KOPT-K1 (cell line): ENCODE measurements around the gene PTPRD.

ENCODE experiments used
- H3K27ac ChIP-seq: fragments of 200-600 bp; sonication (generic); 2 replicates; pipeline ENCODE4 v1.5.1; 2016; ENCODE audit warnings: antibody characterized with exemption, mild to moderate bottlenecking, low read depth, low read length; ENCODE audit not compliant: poor library complexity, severe bottlenecking
- H3K36me3 ChIP-seq: fragments of 200-600 bp; sonication (generic); 2 replicates; pipeline ENCODE4 v1.5.1; 2017; ENCODE audit warnings: antibody characterized with exemption, mild to moderate bottlenecking, low read length, moderate library complexity; ENCODE audit not compliant: insufficient read depth
- H3K9me3 ChIP-seq: fragments of 200-600 bp; sonication (generic); 2 replicates; pipeline ENCODE4 v1.5.1; 2017; ENCODE audit warnings: antibody characterized with exemption, low read length, mild to moderate bottlenecking; ENCODE audit not compliant: insufficient read depth, poor library complexity, severe bottlenecking

Gene PTPRD

DNA sequence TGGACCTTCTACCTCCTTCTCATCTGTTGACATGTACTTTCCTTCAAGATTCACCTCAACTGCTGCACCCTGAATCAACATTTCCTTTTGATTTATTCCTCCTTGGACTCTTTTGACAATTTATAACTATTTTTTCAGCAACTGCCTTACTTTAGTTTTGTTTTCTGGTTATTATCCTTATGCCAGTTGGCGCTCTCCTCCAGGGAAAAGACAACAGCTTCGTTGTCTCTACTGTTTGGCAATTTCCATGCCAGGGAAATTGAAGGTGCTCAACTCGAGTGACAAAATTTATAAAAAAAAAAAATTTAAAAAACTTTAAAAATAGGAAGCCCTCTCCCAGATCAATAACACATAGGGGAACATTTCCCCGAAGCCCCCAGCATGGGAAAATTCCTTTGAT, 2264.0 kb downstream of the PTPRD start:
- H3K36me3 ChIP-seq = no peaks in the 10 kb centered on the region
- H3K27ac ChIP-seq = no peak overlapping the region
- no peaks in the 10 kb centered on the region for H3K9me3 ChIP-seq

DNA sequence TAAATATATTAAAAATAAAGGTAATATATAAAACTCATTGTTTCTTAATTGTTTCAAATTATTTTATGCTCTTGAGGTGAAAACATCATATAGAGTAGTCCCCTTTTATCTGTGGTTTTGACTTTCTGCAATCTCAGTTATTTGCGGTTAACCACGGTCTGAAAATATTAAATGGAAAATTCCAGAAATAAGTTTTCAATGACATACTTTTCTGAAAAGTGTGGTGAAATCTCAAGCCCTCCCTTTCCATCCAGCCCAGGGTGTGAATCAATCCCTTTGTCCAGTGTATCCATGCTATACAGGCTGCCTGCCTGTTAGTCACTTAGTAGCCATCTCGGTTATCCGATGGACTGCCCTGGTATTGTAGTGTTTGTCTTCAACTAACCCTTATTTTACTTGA, 2266.5 kb downstream of the PTPRD start:
- Histone ChIP-seq H3K9me3 (no peaks in the 10 kb centered on the region), H3K36me3 (no peaks in the 10 kb centered on the region), H3K27ac (no peak overlapping the region)

DNA sequence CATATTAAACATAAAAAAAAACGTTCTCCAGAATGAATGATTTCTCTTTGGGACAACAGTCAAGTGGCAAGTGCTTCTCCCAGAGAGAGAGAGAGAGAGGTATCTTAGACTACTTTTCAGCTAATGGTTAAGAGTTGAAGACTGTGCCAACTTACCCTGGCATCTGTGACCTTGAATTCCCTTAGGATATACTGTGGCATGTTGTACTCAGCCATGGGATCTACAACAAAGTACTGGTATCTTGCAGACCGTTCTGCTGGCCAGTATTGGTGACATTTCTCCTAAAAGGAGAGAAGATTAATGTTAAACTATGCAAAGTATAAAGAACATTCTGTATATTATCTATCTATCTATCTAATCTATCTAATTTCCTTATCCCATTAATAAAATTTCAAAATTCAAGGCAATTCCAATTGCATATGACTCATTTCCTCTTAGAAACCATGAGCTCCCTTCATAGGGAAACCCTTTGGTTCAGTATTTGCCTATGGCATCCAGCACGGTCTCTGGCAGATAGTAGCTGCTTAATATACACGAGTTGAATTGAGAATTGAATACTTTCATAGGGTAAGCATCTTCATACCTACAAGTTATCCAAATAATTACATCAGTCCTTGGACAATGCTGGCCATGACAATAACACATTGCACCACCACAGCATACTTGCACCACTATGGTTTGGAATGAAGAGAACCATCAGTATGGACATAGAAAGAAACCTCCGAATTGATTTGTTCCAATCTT, 2273.9 kb downstream of the PTPRD start:
- Histone ChIP-seq H3K9me3 (no peaks in the 10 kb centered on the region), H3K36me3 (no peaks in the 10 kb centered on the region)

DNA sequence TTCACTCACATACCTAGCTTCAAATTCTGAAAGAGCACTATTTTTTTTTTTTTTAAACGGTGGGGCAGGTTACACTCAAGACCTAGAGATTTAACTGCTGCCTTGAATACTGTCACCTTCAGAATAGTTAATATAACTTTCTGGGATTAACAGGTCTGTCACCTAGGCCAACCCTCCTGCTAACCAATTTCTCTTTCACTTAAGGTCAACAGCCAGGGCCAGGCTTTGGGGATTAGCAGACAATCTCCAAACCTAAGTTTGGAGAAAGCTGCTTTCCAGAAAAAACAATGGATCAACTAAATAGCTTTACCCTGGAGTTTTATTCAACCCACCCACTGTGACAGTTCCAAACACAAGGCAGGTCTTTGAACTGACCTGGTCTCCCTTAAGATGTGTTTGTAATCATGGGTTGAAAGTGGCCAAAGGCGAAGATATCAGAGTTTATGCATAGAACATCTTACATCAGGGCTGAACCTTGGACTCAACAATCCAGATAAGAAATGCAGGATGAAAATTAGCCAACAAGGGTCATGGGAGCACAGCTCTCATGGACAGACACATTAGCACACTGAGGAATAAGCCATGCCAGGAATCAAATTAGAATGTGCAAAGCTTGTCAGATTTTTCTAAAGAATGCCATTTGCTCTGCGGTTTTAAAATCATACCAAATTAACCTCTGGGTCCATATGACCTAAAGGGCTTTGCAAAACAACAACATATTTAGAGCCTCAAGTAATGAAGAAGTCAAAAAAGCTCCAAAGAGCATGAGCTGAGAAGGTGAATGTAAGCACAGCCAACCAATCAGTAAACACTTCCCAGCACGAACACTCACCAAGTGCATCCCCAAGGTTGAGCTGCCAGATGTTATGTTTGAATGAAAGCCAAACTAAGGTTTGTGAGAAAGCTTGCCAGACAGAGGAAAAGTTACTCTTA, 2274.7 kb downstream of the PTPRD start:
- H3K9me3 ChIP-seq = no peaks in the 10 kb centered on the region
- no peaks in the 10 kb centered on the region for H3K36me3 ChIP-seq
- no peak overlapping the region for H3K27ac ChIP-seq

More for the DNA sequence above, 2273.9 kb downstream of the PTPRD start:
- no peak overlapping the region for H3K27ac ChIP-seq

DNA sequence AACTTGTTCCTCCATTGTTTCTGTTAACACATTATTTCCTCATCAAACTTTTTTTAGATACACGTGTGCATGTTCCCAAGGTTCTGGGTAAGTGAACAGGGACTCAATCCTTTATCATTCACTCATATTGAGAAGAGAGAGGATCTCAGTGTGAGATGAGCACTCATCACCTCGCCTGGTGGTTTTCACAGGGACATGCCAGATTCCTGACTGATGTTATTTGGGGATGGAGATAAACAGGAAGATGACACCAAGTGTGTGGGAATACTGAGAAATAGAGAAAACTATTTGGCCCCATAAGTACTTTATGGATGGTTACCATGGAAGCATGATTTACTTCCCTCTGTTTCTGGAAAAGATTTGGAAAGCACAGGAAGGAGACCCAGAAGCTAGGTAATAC, 2279.9 kb downstream of the PTPRD start:
- Histone ChIP-seq H3K27ac (no peak overlapping the region), H3K36me3 (no peaks in the 10 kb centered on the region), H3K9me3 (no peaks in the 10 kb centered on the region)

DNA sequence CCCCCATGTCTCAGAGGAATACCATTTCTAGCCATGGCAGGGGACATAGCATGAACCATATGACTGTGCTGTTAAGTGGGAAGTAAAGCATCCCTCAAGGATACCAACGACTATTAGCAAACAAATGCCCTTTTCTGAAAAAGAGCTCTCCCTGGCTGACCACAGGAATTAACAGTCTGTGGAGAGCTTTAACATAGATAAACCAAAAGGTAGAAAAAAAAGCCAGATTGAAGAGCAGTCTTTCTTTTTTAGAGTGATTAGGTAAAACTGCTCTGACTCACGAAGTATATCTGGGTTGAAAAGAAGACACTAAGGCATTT, 2280.5 kb downstream of the PTPRD start:
- Histone ChIP-seq H3K9me3 (no peaks in the 10 kb centered on the region), H3K36me3 (no peaks in the 10 kb centered on the region), H3K27ac (no peak overlapping the region)

DNA sequence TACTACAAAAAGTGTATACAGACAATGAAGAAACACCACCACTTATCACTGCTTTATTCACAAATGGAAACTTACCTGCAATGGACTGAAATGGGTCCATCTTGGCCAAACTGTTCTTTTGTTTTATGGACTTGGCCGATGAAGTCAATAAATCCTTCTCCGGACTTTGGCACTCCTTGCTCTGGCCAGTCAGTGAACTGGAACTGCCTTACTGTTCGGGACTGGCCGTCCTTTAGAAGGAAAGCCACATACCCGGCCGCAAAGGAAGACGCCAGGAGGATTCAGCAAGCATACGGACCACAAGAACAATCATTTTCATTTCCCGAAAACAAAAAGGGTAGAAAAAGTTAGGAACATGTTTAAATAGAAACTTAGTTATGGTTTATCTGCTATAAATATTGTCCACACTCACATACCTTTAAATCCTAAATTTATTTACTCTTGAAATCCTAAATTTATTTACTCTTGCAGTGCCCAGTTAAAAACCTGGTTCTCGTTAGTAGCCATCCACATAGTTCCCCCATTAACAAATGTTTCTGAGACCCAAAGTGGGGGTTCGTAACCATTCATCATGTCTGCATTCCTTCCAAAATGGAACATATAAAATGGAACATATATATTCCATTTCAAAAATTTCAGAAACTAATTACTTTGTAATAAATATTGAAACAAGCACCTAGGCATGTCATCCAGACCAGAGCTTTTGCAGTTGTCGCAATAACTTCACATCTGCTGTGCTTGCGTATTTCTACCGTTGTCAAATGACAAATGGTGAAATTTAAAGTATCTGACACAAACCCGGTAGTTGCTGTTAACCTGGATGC, 2281.1 kb downstream of the PTPRD start:
- Histone ChIP-seq H3K36me3 (no peaks in the 10 kb centered on the region), H3K9me3 (no peaks in the 10 kb centered on the region), H3K27ac (no peak overlapping the region)

DNA sequence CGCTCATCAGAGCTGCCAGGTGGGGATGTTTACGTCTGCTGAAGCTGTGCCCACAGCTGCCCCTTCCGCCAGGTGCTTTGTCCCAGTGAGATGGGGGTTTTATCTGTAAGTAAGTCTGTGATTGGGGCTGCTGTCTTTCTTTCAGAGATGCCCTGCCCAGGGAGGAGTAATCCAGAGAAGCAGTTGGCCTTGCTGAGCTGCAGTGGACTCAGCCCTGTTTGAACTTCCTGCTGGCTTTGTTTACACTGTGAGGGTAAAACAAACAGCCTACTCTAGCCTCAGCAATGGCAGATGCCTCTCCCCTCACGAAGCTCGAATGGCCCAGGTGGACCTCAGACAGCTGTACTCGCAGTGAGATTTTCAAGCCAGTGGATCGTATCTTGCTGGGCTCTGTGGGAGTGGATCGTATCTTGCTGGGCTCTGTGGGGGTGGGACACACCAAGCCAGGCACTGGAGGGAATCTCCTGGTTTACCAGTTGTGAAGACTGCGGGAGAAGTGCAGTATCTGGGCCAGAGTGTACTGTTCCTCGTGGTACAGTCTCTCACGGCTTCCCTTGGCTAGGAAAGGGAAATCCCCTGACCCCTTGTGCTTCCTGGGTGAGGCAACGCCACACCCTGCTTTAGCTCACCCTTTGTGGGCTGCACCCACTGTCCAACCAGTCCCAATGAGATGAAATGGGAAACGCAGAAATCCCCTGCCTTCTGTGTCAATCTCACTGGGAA, 2283.1 kb downstream of the PTPRD start:
- no peak overlapping the region for H3K27ac ChIP-seq
- H3K9me3 ChIP-seq = no peaks in the 10 kb centered on the region
- H3K36me3 ChIP-seq = no peaks in the 10 kb centered on the region

DNA sequence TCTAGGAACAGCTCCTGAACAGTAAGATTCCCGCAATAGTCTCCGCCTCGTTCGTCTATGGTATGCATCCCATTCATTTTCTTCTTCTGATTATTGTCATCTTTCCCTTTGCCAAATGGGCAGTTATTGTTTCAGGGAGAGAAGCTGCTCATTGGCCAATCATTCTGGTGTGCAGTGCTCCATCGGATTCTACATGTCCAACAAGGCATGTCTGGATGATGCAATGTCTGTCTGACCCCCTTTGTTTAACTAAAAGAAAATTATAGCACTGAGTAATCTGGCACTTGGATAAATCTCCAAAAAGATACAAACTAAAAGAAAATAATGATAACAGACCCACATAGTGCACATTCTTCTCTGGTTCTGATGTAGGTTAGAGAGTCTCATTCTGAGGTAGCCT, 2297.6 kb downstream of the PTPRD start:
- no peaks in the 10 kb centered on the region for H3K36me3 ChIP-seq
- H3K9me3 ChIP-seq = peaks cover 4% of the 10 kb centered on the region
- H3K27ac ChIP-seq = no peak overlapping the region

DNA sequence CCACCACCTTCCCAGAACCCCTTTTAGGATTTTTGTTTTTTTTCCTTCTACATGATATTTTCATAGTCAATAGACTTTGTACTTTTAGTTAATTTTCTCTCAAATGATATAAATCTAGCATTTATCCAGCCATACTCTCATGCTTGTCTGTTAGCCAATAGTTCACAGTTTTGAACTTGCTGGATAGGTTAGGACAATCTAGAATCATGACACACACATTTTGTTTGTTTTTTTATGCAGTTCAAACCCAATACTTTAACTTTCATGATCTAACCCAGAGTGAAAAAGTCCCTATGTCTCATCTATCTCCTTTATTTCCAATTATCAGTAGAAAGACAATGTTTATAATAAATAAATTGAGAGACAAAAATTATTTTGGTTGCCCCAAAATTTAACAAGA, 2303.5 kb downstream of the PTPRD start:
- Histone ChIP-seq H3K36me3 (no peaks in the 10 kb centered on the region), H3K9me3 (peaks cover 4% of the 10 kb centered on the region)

DNA sequence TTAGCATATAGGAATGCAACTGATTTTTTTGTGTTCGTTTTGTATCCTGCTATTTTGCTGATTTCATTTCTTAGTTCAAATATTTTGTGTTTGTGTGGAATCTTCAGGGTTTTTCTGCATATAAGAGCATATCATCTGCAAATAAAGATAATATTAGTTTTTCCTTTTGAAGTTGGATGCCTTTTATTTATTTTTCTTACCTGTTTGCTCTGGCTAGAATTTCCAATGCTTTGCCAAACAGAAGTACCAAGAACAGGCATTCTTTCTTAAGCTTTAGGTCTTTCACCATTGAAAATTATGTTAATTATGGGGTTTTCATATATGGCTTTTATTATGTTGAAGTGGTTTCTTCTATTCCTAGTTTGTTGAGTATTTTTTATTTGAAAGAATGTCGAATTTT, 2308.1 kb downstream of the PTPRD start:
- no peaks in the 10 kb centered on the region for H3K9me3 ChIP-seq
- no peak overlapping the region for H3K27ac ChIP-seq
- H3K36me3 ChIP-seq = no peaks in the 10 kb centered on the region

More for the DNA sequence above, 2303.5 kb downstream of the PTPRD start:
- H3K27ac ChIP-seq = no peak overlapping the region

DNA sequence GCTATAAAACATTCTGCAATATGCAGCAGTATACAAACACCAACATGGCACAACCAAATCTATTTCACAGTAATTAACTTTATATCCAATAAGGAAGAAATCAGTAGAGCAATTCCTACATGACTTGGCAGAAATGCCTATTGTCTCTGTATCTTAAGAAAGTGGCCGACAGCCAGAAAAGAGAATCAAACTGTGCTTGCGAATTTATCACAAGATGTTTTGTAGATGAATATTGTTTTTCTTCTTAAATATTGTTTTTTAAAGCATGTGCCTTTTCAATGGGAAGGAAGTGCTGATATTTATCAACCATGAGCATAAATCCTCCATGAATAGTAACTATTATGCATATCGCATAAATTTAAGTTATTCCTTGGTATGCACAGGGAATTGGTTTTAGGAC, 2311.5 kb downstream of the PTPRD start:
- Histone ChIP-seq H3K9me3 (no peaks in the 10 kb centered on the region), H3K27ac (no peak overlapping the region), H3K36me3 (no peaks in the 10 kb centered on the region)

DNA sequence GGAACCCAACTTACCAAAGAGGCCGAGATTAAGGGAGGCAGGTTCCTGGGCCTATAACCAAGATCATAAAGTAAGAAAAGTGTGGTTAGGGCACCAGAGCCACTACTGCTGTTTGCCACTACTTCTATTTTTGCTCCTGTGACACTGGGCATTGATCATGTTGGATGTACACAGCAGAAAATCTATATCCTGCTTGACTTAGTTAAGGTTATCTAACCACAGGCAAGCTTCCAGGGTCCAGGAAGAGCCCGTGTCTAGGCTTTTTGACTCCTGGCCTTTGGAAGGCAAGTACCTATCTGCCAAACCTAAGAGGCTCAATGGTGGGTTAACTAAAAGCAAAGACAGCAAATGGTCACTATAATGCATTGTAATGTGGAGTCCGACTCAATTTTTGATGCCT, 2315.8 kb downstream of the PTPRD start:
- Histone ChIP-seq H3K36me3 (no peaks in the 10 kb centered on the region), H3K9me3 (no peaks in the 10 kb centered on the region), H3K27ac (no peak overlapping the region)

DNA sequence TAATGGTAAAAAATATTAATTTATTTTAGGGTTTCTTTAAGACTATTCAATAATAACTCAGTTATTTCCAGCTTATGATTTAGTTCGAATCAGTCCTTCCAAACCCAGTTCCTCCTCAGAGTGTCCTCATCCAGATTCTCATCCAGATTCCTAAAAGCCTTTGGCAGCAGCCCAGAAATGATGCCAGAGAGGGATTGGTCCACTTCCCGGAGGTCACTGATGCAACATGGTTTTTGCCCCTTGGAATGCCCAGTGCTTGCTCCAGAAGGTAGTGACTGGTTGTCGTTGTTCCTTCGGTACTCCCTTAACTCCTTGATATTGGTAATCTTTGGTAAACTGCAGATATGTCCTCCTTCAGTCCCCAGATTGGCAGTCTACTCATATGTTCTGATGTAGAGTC, 2320.1 kb downstream of the PTPRD start:
- no peak overlapping the region for H3K27ac ChIP-seq
- H3K9me3 ChIP-seq = no peaks in the 10 kb centered on the region
- no peaks in the 10 kb centered on the region for H3K36me3 ChIP-seq
